HG03469 (cell line): ENCODE measurements around the gene GRK5.

Source experiments
- ATAC-seq: cut with Tn5 transposase; IDR thresholded peaks from one replicate; pipeline ENCODE4 v1.9.1; 2021; ENCODE audit warnings: mild to moderate bottlenecking, moderate library complexity, moderate number of reproducible peaks; ENCODE audit not compliant: unreplicated experiment

The GRK5 gene

GRCh38 chr10:119337796-119338432, 130.5 kb downstream of the GRK5 start:
- no peak for ATAC-seq

GRCh38 chr10:119339109-119339508, 131.7 kb downstream of the GRK5 start:
- ATAC-seq: no peak

- no peak for ATAC-seq
Measured at GRCh38 chr10:119340893-119341458, 133.6 kb downstream of the GRK5 start.

- no peak for ATAC-seq
Measured at GRCh38 chr10:119341459-119342301, 134.3 kb downstream of the GRK5 start.

- no peak for ATAC-seq
Measured at GRCh38 chr10:119342335-119342734, 135.0 kb downstream of the GRK5 start.

GRCh38 chr10:119343011-119343601, 135.7 kb downstream of the GRK5 start:
- ATAC-seq: no peak

- ATAC-seq: no peak
Measured at GRCh38 chr10:119344381-119344780, 137.0 kb downstream of the GRK5 start.

- no peak for ATAC-seq
Measured at GRCh38 chr10:119346095-119346832, 138.9 kb downstream of the GRK5 start.

- ATAC-seq: no peak
Measured at GRCh38 chr10:119347181-119347974, 140.0 kb downstream of the GRK5 start.

- no peak for ATAC-seq
Measured at GRCh38 chr10:119348106-119348505, 140.7 kb downstream of the GRK5 start.

GRCh38 chr10:119348516-119349240, 141.3 kb downstream of the GRK5 start:
- ATAC-seq: no peak

GRCh38 chr10:119349341-119349740, 142.0 kb downstream of the GRK5 start:
- no peak for ATAC-seq

GRCh38 chr10:119349937-119350501, 142.6 kb downstream of the GRK5 start:
- ATAC-seq: no peak

- ATAC-seq: no peak
Measured at GRCh38 chr10:119350502-119351097, 143.2 kb downstream of the GRK5 start.

GRCh38 chr10:119351189-119351588, 143.8 kb downstream of the GRK5 start:
- ATAC-seq: no peak

- ATAC-seq: no peak
Measured at GRCh38 chr10:119352042-119352441, 144.7 kb downstream of the GRK5 start.

GRCh38 chr10:119352807-119353206, 145.4 kb downstream of the GRK5 start:
- ATAC-seq: no peak

GRCh38 chr10:119353421-119353820, 146.1 kb downstream of the GRK5 start:
- ATAC-seq: no peak

GRCh38 chr10:119355930-119356329, 148.6 kb downstream of the GRK5 start:
- no peak for ATAC-seq
